Measurements from ENCODE around the gene NEO1. TPM values are rescaled to one million over a fixed set of nuclear protein-coding genes. Genes with fewer than 3 reads are reported as not detected.

The NEO1 gene
- polyA plus RNA-seq, 2 of the 4 experiments (the other 2 are of a cell fraction): 29.1 to 30.3 TPM

DNA sequence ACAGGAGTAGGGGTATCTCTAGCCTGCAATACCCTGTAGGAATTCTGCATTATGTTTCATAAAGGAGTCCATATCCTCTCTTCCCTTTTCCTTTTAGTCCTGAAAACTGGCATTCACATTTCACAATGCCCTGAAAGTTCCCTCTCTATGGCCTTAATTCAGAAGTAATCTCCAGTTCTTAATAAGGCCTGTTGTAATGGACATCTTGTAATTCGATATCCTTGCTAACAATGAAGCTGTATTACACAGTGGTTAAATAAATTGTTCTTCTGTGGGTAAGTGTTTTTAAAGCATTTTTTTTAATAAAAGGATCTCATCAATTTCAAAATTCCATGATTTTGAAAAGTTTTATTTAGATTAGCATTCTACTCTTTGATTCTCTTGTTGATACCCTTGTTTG is 34.3 kb upstream of the NEO1 start:
- TF ChIP-seq KDM5A (IDR thresholded peaks at IDR 0.05): no peak
- TF ChIP-seq NR3C1 (IDR thresholded peaks at IDR 0.05): no peak
- no peak for TF ChIP-seq HOXB13 (CRISPR knock-in tag; IDR thresholded peaks at IDR 0.05; ENCODE audit: low read depth)
- no peak for TF ChIP-seq ESRRA (IDR thresholded peaks at IDR 0.05; ENCODE audit: borderline replicate concordance, low read length)
- TF ChIP-seq, protein P1, sequence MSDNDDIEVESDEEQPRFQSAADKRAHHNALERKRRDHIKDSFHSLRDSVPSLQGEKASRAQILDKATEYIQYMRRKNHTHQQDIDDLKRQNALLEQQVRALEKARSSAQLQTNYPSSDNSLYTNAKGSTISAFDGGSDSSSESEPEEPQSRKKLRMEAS (IDR thresholded peaks at IDR 0.05): no peak
- TF ChIP-seq, protein P2, sequence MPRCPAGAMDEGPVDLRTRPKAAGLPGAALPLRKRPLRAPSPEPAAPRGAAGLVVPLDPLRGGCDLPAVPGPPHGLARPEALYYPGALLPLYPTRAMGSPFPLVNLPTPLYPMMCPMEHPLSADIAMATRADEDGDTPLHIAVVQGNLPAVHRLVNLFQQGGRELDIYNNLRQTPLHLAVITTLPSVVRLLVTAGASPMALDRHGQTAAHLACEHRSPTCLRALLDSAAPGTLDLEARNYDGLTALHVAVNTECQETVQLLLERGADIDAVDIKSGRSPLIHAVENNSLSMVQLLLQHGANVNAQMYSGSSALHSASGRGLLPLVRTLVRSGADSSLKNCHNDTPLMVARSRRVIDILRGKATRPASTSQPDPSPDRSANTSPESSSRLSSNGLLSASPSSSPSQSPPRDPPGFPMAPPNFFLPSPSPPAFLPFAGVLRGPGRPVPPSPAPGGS (IDR thresholded peaks at IDR 0.05): no peak
- no peak for TF ChIP-seq RNF2 (IDR thresholded peaks at IDR 0.05; ENCODE audit: borderline replicate concordance, low read depth)
- no peak for TF ChIP-seq EP300 (IDR thresholded peaks at IDR 0.05)
- ChIA-PET POLR2A (no interaction called here), CTCF (interaction anchor here (0.6 to 1.8 kb wide), 3 partner anchors 10 to 274 kb away, joined by 3 to 8 read pairs (median 3); no protein-coding TSS in a partner anchor)
- H3K4me2 ChIP-seq: no peak overlapping the region
- no peak for DNase-seq (ENCODE audit: low read depth in 1 of 2, low spot score in 1 of 2)
- no peaks in the 10 kb centered on the region for H3K4me1 ChIP-seq
- 55% methylated on average over 1 of the region's 1 CpG for WGBS (ENCODE audit: missing lambda C conversion rate)
- no peak overlapping the region for H3K27ac ChIP-seq
- FAIRE-seq: no peak
- no peaks in the 10 kb centered on the region for H3K9me3 ChIP-seq
- ATAC-seq: no peak
- H3K4me3 ChIP-seq: no peak overlapping the region

DNA sequence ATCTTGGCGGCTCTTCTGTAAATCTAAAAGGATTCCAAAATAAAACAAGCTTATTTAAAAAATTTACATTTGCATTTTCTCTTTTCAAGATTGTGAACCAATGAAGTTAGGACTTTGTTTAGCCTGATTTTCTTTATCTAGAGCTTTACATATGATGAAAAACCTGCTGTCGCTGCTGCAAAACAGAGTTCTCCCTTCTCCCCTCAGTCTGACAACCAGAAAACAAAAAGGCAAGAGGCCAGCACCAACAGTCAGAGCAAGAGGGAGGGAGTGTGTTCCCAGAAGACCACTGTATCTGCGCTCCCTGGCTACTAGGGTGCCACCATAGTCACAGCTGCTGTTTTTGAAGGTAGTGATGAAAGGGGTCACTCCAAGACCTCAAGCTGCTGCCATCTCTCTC is 33.1 kb upstream of the NEO1 start:
- Histone ChIP-seq H3K4me2 (no peak overlapping the region), H3K4me1 (no peaks in the 10 kb centered on the region), H3K27ac (no peak overlapping the region), H3K4me3 (no peak overlapping the region), H3K9me3 (no peaks in the 10 kb centered on the region)
- WGBS (ENCODE audit: missing lambda C conversion rate): 88% methylated on average over 3 of the region's 3 CpGs
- TF ChIP-seq NPAS2 (CRISPR knock-in tag; IDR thresholded peaks at IDR 0.05; ENCODE audit: borderline replicate concordance) (no peak), GATA3 (IDR thresholded peaks at IDR 0.05; ENCODE audit: borderline replicate concordance) (no peak), KDM5A (IDR thresholded peaks at IDR 0.05) (no peak), FOXS1 (CRISPR knock-in tag; IDR thresholded peaks at IDR 0.05) (no peak), TP53 (CRISPR knock-in tag; IDR thresholded peaks at IDR 0.05) (no peak), POLR2A (IDR thresholded peaks at IDR 0.05; ENCODE audit: low read length) (no peak), MYC (IDR thresholded peaks at IDR 0.05; ENCODE audit: borderline replicate concordance, low read length) (no peak), FOSB (CRISPR knock-in tag; IDR thresholded peaks at IDR 0.05) (no peak), CBX8 (IDR thresholded peaks at IDR 0.05) (no peak), POLR2AphosphoS2 (conservative IDR thresholded peaks at IDR 0.05; ENCODE audit: low read length) (no peak), EP300 (IDR thresholded peaks at IDR 0.05) (no peak), ZSCAN20 (CRISPR knock-in tag; IDR thresholded peaks at IDR 0.05) (no peak)
- TF ChIP-seq, protein P3, sequence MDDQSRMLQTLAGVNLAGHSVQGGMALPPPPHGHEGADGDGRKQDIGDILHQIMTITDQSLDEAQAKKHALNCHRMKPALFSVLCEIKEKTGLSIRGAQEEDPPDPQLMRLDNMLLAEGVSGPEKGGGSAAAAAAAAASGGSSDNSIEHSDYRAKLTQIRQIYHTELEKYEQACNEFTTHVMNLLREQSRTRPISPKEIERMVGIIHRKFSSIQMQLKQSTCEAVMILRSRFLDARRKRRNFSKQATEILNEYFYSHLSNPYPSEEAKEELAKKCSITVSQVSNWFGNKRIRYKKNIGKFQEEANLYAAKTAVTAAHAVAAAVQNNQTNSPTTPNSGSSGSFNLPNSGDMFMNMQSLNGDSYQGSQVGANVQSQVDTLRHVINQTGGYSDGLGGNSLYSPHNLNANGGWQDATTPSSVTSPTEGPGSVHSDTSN (IDR thresholded peaks at IDR 0.05): no peak
- TF ChIP-seq, protein P2 (IDR thresholded peaks at IDR 0.05): no peak
- DNase-seq (ENCODE audit: low read depth in 1 of 2, low spot score in 1 of 2): no peak
- ChIA-PET CTCF (interaction anchor here (1.1 to 1.8 kb wide), 4 partner anchors 9 to 62 kb away, joined by 3 to 8 read pairs (median 4); no protein-coding TSS in a partner anchor), POLR2A (no interaction called here)
- FAIRE-seq: no peak
- ATAC-seq: no peak

DNA sequence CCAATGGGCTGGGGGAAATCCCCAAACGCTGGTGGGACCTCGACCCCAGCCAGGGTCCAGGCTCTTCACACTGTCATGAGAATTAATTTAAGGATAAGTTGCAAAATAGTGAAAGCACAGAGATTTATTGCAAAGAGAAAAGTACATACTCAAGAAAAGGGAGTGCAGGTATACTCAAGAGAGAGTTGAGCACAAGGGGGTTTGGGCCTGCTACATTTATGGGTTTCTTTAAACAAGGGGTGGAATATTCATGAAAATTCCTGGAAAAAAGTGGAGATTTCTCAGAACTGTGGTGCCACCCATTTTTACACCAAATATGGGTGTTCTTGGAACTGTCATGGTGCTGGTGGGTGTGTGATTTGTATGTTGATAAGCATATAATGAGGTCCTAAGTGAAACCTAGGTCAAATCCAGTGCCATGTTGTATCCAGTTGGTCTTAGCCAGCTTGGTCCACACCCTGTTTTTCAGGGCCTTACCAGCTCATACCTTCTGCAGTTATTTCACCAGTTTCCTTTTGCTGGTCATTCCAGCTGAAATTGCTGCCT is 32.6 kb upstream of the NEO1 start:
- Histone ChIP-seq H3K4me2 (no peak overlapping the region), H3K4me1 (no peaks in the 10 kb centered on the region), H3K4me3 (no peak overlapping the region), H3K9me3 (no peaks in the 10 kb centered on the region), H3K27ac (no peak overlapping the region)
- no peak for FAIRE-seq
- no peak for ATAC-seq
- CTCF ChIA-PET: interaction anchor here (1.1 to 1.5 kb wide), 2 partner anchors 43 to 61 kb away, joined by 3 to 4 read pairs; no protein-coding TSS in a partner anchor
- no peak for DNase-seq (ENCODE audit: low read depth in 1 of 2, low spot score in 1 of 2)
- POLR2A ChIA-PET: no interaction called here
- WGBS (ENCODE audit: missing lambda C conversion rate): 17% methylated on average over 2 of the region's 2 CpGs
- TF ChIP-seq KDM1A (IDR thresholded peaks at IDR 0.05; ENCODE audit: low read depth): no peak
- TF ChIP-seq ZSCAN20 (CRISPR knock-in tag; IDR thresholded peaks at IDR 0.05): no peak
- no peak for TF ChIP-seq NPAS2 (CRISPR knock-in tag; IDR thresholded peaks at IDR 0.05; ENCODE audit: borderline replicate concordance)
- TF ChIP-seq, protein P4, sequence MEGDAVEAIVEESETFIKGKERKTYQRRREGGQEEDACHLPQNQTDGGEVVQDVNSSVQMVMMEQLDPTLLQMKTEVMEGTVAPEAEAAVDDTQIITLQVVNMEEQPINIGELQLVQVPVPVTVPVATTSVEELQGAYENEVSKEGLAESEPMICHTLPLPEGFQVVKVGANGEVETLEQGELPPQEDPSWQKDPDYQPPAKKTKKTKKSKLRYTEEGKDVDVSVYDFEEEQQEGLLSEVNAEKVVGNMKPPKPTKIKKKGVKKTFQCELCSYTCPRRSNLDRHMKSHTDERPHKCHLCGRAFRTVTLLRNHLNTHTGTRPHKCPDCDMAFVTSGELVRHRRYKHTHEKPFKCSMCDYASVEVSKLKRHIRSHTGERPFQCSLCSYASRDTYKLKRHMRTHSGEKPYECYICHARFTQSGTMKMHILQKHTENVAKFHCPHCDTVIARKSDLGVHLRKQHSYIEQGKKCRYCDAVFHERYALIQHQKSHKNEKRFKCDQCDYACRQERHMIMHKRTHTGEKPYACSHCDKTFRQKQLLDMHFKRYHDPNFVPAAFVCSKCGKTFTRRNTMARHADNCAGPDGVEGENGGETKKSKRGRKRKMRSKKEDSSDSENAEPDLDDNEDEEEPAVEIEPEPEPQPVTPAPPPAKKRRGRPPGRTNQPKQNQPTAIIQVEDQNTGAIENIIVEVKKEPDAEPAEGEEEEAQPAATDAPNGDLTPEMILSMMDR (IDR thresholded peaks at IDR 0.05): no peak
- TF ChIP-seq GATA3 (IDR thresholded peaks at IDR 0.05; ENCODE audit: borderline replicate concordance): no peak
- TF ChIP-seq EP300 (IDR thresholded peaks at IDR 0.05): no peak
- TF ChIP-seq, protein P5, sequence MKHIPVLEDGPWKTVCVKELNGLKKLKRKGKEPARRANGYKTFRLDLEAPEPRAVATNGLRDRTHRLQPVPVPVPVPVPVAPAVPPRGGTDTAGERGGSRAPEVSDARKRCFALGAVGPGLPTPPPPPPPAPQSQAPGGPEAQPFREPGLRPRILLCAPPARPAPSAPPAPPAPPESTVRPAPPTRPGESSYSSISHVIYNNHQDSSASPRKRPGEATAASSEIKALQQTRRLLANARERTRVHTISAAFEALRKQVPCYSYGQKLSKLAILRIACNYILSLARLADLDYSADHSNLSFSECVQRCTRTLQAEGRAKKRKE (CRISPR knock-in tag; IDR thresholded peaks at IDR 0.05; ENCODE audit: low read depth): no peak
- TF ChIP-seq ESRRA (IDR thresholded peaks at IDR 0.05; ENCODE audit: borderline replicate concordance, low read length): no peak
- TF ChIP-seq RCOR1 (IDR thresholded peaks at IDR 0.05; ENCODE audit: low read depth, low read length): no peak
- TF ChIP-seq, protein P1 (IDR thresholded peaks at IDR 0.05): no peak
- TF ChIP-seq RARB (CRISPR knock-in tag; IDR thresholded peaks at IDR 0.05): no peak
- no peak for TF ChIP-seq FOXS1 (CRISPR knock-in tag; IDR thresholded peaks at IDR 0.05)
